Vagina (tissue), 2 donors: Measurements from ENCODE around the gene PPP2R2C. TPM values are rescaled to one million over a fixed set of nuclear protein-coding genes. Genes with fewer than 3 reads are reported as not detected.

ENCODE experiments used
- DNase-seq, 2 donors: peaks; one replicate each; pipeline ENCODE4 v3.0.0-alpha.2; 2017; ENCODE audit errors: extremely low spot score in 2 of 2
- H3K27ac ChIP-seq: fragments of 200-600 bp; sonication (generic); one replicate; pipeline ENCODE4 v1.5.1; 2019
- H3K27me3 ChIP-seq: fragments of 200-600 bp; sonication (generic); one replicate; pipeline ENCODE4 v1.5.1; 2019
- H3K36me3 ChIP-seq, 2 donors: fragments of 200-600 bp; sonication (generic); one replicate each; pipeline ENCODE4 v1.5.1; 2017 to 2019
- H3K4me1 ChIP-seq: fragments of 200-600 bp; sonication (generic); one replicate; pipeline ENCODE4 v1.5.1; 2019
- H3K4me3 ChIP-seq, 2 donors: fragments of 200-600 bp; sonication (generic); 1 replicate in 1 of 2; 2 replicates in 1 of 2; pipeline ENCODE4 v1.5.1; 2016 to 2019
- H3K9me3 ChIP-seq: fragments of 200-600 bp; sonication (generic); one replicate; pipeline ENCODE4 v1.5.1; 2019
- POLR2A ChIP-seq, 2 donors: fragments of 450-650 bp; IDR thresholded peaks; one replicate each; pipeline ENCODE4 v1.6.1; 2017; ENCODE audit warnings: antibody characterized with exemption in 2 of 2, mild to moderate bottlenecking in 2 of 2, moderate library complexity in 2 of 2
- POLR2AphosphoS5 ChIP-seq, 2 donors: sonication (generic); formaldehyde crosslinking; IDR thresholded peaks; one replicate each; pipeline ENCODE4 v1.9.0; 2017; ENCODE audit warnings: antibody characterized with exemption in 2 of 2, mild to moderate bottlenecking in 2 of 2, low read depth in 1 of 2; ENCODE audit not compliant: insufficient read depth in 1 of 2
- intact Hi-C: fragments of 100-400 bp; cut with DNase I; formaldehyde crosslinking; loops from one replicate; pipeline ENCODE4 v1.15.1; 2023
- total RNA-seq: library from RNA; depleted of rRNA; stranded (reverse); fragments of >200 nt; gene quantifications from one replicate; pipeline ENCODE4 v1.2.3, GENCODE V29; 2016
- TF ChIP-seq, protein P1 (sequence below), 3 experiments: fragments of 450-650 bp in 2 of 3; fragments of 200-600 bp in 1 of 3; sonication (generic) in 1 of 3; IDR thresholded peaks; one replicate each; pipeline ENCODE4 v1.5.1; 2017 to 2019; ENCODE audit warnings: antibody characterized with exemption in 3 of 3, mild to moderate bottlenecking in 2 of 3, moderate library complexity in 2 of 3

PPP2R2C gene
- total RNA-seq, 1 donor from 2014 or later: 17.2 TPM

DNA sequence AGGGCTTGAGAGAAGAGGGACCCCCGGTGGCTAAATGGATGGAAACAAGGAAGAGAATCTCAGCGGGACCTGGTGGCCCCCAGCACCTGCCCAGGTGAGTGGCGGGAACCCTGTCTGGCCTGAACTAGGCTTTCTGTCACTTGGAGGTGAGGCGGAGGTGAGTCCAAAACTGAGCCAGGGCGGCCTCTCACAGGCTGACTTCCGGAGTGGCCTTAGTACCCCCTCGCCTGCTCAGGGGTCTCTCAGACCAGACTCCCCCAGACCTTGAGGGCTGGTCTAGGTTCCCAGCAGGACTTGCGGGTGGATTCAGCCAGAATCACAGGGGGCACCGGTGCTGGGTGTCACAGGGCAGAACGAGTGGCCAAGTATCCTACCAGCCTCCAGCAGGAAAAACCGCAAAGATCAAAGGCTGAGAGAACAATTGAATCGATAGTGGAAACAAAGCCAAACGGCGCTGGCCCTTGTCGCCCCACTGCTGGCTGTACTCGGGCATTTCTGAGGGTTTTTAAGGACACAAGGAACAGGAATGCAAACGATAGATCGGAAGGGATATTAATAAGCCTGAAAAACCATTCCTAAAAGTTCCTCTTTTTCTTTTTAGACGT is 135.0 kb downstream of the PPP2R2C start:
- H3K36me3 ChIP-seq: no peaks in the 10 kb centered on the region
- DNase-seq: no peak
- TF ChIP-seq POLR2A (IDR thresholded peaks at IDR 0.05) (no peak), POLR2AphosphoS5 (IDR thresholded peaks at IDR 0.05; ENCODE audit: insufficient read depth in 1 of 2, low read depth in 1 of 2) (no peak)
- TF ChIP-seq, protein P1, sequence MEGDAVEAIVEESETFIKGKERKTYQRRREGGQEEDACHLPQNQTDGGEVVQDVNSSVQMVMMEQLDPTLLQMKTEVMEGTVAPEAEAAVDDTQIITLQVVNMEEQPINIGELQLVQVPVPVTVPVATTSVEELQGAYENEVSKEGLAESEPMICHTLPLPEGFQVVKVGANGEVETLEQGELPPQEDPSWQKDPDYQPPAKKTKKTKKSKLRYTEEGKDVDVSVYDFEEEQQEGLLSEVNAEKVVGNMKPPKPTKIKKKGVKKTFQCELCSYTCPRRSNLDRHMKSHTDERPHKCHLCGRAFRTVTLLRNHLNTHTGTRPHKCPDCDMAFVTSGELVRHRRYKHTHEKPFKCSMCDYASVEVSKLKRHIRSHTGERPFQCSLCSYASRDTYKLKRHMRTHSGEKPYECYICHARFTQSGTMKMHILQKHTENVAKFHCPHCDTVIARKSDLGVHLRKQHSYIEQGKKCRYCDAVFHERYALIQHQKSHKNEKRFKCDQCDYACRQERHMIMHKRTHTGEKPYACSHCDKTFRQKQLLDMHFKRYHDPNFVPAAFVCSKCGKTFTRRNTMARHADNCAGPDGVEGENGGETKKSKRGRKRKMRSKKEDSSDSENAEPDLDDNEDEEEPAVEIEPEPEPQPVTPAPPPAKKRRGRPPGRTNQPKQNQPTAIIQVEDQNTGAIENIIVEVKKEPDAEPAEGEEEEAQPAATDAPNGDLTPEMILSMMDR (IDR thresholded peaks at IDR 0.05): no peak
- intact Hi-C loops: no loop called here
- no peak overlapping the region for H3K4me3 ChIP-seq
- H3K27ac ChIP-seq: no peak overlapping the region
- H3K9me3 ChIP-seq: no peaks in the 10 kb centered on the region
- H3K4me1 ChIP-seq: no peaks in the 10 kb centered on the region
- H3K27me3 ChIP-seq: no peaks in the 10 kb centered on the region

DNA sequence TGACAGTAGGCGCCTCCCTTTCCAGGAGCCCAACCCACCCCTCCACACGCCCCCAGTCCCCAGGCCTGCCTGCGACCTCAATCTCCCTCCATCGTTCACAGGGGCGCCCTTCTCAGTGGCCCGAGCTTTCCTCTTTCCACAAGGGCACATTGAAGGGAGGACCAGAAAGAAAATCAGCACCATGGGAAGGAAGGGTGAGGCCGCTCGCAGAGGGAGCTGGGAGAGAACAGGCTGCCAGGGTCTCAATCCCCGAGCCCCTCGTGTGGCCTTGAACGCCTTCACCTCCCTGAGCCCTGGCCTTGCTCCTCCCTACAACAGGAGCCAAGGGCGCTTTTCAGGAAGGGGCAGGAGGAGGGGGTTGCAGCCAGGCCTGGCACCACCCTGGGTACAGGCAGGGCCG is 136.2 kb downstream of the PPP2R2C start:
- TF ChIP-seq POLR2AphosphoS5 (IDR thresholded peaks at IDR 0.05; ENCODE audit: insufficient read depth in 1 of 2, low read depth in 1 of 2) (no peak), POLR2A (IDR thresholded peaks at IDR 0.05) (no peak)
- TF ChIP-seq, protein P1 (IDR thresholded peaks at IDR 0.05): no peak
- H3K4me1 ChIP-seq: no peaks in the 10 kb centered on the region
- H3K36me3 ChIP-seq: no peaks in the 10 kb centered on the region
- no peaks in the 10 kb centered on the region for H3K27me3 ChIP-seq
- H3K27ac ChIP-seq: no peak overlapping the region
- DNase-seq: no peak
- no peaks in the 10 kb centered on the region for H3K9me3 ChIP-seq
- no peak overlapping the region for H3K4me3 ChIP-seq
- intact Hi-C loops: no loop called here

DNA sequence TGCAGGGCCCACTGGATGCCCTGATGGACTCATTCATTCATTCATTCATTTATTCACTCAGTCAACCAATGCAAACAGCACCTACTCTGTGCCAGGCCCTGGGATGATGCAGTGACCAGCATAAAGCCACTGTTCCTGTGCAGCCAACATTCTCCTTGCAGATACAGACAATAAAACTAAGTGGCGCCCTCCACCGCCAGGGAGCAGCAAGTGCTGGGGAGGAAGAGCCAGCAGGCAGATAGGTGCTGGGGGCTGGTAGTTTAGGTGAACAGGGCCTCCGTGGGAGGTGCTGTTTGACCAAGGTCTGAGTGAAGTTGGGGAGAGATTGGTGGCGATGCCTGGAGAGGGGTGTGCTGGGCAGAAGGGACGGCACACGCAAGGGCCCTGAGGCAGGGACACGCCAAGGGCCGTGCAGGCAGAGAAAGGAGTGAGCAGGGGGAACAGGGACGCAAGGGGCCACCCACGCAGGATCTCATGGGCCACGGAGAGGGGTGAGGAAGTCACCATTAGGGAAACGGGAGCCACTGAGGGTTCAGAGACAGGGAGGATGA is 137.3 kb downstream of the PPP2R2C start:
- no peaks in the 10 kb centered on the region for H3K9me3 ChIP-seq
- no peaks in the 10 kb centered on the region for H3K4me1 ChIP-seq
- no peaks in the 10 kb centered on the region for H3K27me3 ChIP-seq
- DNase-seq: no peak
- intact Hi-C loops: no loop called here
- H3K27ac ChIP-seq: no peak overlapping the region
- no peaks in the 10 kb centered on the region for H3K36me3 ChIP-seq
- TF ChIP-seq, protein P1 (IDR thresholded peaks at IDR 0.05): no peak
- no peak overlapping the region for H3K4me3 ChIP-seq

DNA sequence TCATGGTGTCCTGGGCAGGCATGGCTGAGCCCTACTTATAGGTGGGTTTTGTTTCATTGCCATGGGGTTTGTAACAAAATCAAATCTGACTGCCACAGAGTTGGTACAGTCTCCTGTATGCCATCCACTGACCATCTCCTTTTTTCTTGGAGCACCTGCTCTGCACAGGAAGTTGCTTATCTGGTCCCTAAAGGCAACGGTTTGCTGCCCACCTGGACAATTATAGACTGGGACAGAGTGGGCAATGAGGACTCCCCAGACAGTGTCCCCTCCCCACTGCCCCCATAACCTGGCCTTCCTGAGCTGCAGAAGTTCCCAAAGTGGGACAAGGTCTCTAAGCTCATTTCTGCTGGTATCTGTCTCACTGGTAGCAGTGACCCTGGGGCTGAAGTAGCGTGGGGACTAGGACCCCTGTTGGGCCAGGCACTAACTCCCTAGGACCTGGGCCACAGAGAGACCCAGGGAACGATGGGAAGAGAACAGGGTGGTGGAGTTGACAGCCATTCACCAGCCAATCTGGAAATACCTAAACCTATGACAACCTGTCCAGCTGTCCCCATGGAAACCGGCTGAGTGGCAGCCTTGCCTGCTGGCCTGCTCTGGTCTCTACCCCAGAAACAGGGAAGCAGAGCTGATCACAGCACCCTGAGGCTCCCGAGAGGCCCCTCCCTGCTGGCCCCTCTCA is 138.1 kb downstream of the PPP2R2C start:
- no peaks in the 10 kb centered on the region for H3K27me3 ChIP-seq
- H3K27ac ChIP-seq: no peak overlapping the region
- H3K9me3 ChIP-seq: no peaks in the 10 kb centered on the region
- H3K36me3 ChIP-seq: no peaks in the 10 kb centered on the region
- no peaks in the 10 kb centered on the region for H3K4me1 ChIP-seq
- no peak overlapping the region for H3K4me3 ChIP-seq
- DNase-seq: no peak
- intact Hi-C loops: no loop called here
- TF ChIP-seq POLR2A (IDR thresholded peaks at IDR 0.05) (no peak), POLR2AphosphoS5 (IDR thresholded peaks at IDR 0.05; ENCODE audit: insufficient read depth in 1 of 2, low read depth in 1 of 2) (no peak)
- TF ChIP-seq, protein P1 (IDR thresholded peaks at IDR 0.05): no peak
